GM19099 (cell line): Measurements from ENCODE around the gene FBXO31.

ENCODE experiments used
- POLR2A ChIP-seq: IDR thresholded peaks from 3 replicates; pipeline ENCODE4 v1.6.1; 2011; ENCODE audit warnings: low read depth; ENCODE audit not compliant: insufficient read length; ENCODE audit errors: extremely low read depth

The FBXO31 gene

DNA sequence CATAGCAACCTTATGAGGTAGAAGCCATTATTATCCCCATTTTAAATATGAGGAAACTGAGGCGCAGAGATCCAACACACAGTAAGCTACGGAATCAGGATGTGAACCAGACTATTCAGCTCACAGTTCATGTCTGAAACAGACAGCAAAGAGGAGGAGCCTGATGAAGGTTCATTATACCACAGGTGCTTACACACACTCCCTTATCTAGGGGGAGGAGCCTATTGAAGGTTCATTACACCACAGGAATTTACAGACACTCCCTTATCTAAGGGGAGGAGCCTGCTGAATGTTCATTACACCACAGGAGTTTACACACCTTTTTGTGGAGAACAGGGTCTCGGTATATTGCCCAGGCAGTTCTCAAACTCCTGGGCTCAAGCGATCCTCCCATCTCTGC is 88.3 kb downstream of the FBXO31 start:
- no peak for TF ChIP-seq POLR2A

DNA sequence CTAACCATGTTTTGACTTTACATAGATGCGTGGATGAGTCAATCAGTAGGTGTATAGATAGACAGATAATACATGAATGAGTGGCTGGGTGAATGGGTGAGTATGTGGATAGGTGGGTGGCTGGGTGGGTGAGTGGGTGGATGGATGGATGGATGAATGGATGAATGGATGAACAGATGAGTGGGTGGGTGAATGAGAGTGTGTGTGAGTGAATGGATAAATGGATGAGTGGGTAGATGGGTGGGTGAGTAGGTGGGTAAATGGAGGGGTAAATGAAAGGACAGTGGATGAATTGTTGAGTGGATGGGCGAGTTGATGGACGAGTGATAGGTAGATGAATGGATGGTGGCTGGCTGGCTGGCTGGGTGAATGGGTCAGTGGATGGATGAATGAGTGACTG is 89.6 kb downstream of the FBXO31 start:
- TF ChIP-seq POLR2A: no peak

DNA sequence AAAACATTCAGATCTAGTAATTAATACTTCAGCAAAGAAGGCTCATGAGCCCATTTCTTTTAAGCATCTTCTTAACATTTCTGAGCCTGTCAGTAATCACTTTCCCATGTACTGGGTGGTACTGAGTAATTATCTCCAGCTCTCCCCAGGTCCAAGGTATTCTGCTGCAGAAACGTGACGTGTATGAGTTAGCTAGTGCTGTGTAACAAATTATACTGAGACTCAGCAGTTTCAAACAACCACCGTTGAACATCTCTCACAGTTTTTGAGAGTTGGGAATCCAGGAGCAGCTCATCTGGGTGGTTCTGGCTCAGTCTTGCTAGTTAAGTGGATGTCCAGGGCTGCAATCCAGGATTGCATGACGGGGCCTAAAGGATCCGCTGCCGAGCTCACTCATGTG is 91.6 kb downstream of the FBXO31 start:
- no peak for TF ChIP-seq POLR2A

DNA sequence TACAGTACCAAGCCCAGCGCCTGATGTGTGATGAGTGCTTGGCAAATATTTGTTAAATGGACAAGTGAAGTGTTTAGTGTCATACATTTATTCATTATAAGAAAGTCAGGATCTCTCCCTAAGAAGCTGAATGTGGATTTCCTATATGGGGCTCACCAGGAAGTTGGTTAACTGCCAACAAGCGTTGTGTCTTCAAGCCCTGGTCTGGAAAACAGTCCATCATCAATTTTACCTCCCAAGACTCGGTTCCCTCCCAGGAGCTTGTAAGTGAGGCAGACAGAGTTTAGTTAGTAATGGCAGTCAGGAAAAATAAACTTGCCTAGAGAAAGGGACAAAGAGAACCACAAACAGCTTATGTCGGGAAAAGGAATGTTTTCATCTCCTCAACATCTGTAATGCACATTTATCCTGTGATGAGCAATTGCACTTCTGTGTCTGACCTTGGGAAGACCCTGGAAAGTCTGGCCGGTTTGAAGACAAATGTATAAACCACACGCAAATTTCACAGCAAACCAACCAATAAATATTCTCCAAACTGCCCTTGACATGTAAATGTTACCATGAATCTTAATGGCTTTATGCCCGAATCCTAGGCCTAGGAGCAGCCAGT is 94.7 kb downstream of the FBXO31 start:
- TF ChIP-seq POLR2A: no peak

DNA sequence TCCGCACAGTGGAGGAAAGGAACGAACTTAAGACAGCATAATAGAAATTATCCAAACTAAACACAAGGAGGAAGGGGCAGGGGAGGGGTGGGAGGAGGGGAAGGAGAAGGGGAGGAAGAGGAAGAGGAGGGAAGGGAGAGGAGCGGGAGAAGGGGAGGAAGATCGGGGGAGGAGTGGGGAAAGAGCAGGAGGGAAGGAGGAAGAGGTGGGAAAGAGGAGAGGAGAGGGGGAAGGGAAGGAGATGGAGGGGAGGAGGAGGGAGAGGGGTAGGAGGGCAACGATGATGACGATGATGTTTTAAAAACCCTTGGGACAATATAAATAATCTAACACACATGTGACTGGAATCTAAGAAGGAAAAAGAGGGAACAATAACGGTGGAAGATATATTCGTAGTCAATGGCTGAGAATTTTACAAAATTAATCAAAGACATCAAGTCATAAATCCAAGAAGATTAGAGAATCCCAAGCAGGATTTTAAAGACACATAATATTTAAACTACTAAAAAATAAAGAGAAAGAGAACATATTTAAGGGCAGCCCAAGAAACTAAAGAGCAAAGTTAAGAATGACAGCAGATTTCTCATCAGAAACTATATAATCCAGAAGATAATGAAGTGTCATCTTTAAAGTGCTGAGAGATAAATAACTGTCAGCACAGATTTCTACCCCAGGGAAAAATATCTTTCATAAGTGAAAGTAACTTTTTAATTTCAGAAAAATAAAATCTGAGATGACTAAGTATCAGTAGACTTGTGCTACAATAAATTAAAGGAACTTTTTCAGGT is 96.5 kb downstream of the FBXO31 start:
- no peak for TF ChIP-seq POLR2A

DNA sequence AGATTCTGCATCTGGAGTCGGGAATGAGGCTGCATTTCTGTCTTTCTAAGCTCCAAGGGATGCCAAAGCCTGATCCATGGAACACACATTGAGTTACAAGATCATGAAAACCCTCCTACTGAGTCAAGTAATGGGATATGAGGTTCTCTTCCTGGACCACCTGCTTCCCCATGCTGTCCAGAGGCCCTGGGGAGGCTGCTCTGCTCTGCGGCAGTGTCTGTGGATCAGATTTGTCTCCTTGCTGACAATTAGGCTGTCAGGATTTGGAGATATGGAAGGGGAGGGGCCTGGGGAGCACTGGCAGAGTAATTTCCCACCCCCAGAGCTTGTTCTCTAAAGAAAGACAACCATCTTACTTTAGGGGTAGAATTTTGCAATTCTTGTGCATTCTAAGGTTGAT is 99.4 kb downstream of the FBXO31 start:
- no peak for TF ChIP-seq POLR2A

DNA sequence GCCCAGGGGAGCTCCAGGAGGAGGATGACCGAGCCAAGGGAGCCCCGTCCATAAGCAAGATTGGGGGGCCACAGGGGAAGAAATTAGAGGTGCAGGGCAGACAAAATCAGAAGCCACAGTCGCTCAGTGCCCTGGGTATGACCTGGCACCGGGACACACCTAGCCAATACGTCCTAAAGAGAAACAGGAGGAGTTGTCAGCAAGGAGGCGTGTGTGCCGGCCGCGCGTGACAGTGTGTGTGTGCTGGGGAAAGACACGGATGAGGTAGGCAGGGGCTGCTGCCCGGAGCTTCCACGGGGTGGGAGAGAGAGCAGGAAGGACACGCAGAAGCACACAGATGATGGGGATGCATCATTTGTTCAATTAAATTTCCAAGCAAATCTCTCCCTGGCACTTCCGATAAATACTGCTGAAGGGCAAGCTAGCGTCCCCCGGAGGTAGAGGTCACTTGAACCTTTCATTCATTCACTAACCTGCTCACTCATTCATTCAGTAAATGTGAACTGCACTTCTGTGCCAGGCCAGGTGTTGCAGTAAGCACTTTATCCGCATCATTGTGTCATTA is 104.4 kb downstream of the FBXO31 start:
- TF ChIP-seq POLR2A: no peak

DNA sequence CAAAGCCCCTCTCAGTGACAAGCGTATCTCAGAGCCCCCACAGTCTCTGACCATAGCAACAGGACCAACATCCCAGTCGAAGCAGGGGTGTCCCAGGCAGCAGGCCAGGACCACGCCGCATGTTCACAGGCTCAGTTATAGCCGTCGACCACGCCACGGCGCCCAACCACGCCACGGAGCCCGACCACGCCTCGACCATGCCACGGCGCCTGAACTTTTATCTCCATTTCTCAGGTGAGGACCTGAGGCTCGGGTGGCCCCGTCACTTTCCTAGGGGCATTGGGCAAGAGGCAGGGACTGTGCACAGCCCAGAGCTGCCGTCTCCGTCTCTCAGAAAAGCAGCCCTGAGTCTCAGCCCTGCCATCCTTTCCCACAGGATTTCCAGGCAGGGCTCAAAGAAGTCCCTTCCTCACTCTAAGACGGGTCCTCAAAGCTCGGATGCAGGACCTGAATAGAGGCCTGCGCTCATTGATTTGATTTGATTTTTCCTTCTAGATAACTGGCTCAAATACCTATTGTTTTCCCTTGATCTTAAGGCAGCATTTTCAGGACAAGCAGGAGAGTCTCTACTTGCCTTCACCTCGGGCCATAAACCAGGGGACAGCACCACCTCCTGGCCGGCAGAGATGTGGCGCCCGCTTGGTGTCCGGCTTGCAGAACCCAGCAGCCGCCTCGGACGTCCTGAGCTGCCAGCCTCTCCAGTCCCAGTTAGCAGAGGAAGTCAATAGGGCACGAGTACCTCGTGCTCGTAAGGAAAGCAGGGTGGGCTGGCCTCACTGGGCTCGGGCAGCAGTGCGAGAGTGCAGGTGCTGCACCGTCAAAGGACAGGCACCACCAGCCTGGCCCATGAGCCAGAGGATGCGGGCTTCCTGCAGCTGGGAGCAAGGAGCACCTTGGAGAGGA is 105.1 kb downstream of the FBXO31 start:
- no peak for TF ChIP-seq POLR2A
